T-helper 2 cell (primary cell): ENCODE results near the gene MARK3.

Experiments used
- DNase-seq, 5 experiments: peaks; one replicate each; pipeline versions ENCODE4 v3.0.0 to v3.0.0-alpha.2; 2012 to 2022

The MARK3 gene

DNA sequence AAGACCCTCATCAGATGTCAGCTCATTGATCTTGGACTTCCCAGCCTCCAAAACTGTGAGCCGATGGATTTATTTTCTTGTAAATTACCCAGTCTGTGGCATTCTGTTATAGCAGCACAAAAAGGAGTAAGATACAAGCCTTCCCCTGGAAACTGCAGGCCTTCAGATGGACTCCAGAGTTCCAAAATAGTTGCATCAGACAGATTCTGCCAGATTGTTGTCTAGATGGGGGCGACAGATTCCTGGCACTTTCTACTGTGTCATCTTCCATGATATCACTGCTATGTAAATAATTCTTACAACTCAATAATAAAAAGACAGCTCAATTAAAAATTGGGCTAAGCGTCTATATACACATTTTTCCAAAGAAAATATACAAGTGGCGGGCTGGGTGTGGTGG lies 17.2 kb upstream of the MARK3 start:
- no peak for DNase-seq

DNA sequence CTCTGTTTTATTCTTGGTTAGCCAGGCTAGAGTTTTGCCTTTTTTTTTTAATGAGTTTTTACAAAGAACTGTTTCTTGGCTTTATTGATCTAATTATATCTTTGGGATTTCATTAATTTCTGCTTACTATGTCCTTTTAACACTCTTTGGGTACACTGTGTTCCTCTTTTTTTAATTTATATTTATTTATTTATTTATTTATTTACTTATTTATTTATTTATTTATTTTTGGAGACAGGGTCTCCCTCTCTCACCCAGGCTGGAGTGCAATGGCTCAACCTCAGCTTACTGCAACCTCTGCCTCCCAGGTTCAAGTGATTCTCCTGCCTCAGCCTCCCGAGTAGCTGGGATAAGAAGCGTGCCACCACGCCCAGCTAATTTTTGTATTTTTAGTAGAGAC lies 15.1 kb upstream of the MARK3 start:
- DNase-seq: no peak

DNA sequence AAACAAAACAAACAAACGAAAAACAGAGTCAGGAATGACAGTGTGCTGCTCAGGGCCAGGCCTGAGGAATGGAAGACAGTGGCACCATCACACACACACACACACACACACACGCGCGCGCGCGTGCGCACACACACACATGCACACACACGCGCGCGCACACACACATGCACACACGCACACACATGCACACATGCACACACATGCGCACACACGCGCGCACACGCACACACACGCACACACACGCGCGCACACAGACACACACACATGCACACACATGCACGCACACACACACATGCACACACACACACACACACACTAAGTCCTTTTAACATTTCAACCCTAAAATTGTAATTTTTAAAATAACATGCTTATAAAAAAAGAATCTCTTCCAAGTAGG lies 13.2 kb upstream of the MARK3 start:
- DNase-seq: no peak

DNA sequence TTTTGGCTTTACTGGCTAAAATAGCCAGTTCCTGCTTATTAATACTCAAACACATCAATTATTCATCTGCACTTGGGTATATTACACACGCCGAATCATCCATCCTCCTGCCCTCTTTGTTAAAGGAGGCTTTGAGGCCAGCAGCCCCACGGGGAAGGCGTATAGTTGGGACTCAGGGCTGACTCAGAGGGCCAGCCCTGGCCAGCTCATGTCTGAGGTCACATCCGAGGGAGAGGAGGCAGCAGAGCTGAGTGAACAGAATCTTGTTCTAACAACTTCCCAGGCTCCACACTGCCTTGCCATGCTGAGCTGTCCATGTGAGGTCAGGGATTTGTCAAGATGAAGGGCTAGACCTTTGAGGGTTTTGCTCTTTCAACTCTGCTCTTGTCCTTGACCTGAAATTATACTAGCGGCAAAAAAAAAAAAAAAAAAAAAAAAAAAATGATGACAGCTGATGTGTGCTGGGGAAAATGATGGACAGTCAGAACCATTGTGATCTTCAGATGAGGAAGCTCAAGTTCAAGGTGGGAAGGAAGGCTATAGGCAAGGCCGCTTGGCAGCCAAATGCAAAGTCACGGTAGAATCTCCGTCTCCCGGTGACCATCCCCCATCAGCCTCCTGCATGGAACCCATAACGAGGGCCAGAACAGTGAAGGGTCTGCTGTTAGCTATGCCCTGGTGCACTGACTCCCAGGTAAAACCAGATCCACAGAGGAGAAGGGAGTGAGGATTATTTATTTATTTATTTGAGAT lies 12.5 kb upstream of the MARK3 start:
- DNase-seq: no peak

DNA sequence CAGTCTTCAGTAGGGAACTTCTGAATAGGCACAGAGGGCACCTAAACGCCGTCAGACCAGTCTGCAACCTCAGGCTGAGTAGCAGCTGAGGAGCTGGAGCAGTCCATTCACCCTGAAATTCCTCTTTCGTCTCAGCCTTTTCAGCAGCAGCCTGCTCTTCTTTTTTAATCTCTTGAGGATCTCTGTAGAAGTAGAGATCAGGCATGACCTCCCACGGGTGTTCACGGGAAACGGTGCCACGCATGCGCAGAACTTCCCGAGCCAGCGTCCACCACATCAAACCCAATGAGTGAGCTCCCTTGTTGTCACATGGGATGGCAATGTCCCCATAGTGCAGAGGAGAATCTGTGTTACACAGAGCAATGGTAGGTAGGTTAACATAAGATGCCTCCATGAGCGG lies 11.1 kb upstream of the MARK3 start:
- DNase-seq: no peak

DNA sequence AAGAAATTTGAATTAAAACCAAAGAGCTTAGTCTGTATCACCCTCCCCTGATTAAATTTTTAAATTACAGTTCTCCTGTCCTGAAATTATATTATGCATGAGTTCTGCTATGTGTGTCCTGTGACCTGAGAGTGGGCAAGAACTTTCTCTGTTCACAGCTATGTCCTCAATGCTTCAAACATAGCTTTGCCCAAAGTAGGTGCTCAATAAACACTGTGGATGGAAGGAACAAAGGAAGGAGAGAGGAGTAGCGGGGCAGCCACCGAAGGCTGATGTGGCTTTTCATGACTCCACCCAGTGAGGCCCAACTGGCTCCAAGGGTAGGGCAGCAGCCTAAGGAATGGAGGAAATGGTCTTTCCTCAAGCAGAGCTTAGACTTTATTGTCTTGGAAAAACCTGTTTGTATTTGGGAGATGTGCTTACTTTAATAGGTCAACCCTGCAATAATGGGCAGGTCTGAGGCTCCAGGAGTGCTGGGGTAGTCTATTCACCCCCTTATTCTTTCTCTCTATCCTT lies 7.6 kb upstream of the MARK3 start:
- DNase-seq: no peak

DNA sequence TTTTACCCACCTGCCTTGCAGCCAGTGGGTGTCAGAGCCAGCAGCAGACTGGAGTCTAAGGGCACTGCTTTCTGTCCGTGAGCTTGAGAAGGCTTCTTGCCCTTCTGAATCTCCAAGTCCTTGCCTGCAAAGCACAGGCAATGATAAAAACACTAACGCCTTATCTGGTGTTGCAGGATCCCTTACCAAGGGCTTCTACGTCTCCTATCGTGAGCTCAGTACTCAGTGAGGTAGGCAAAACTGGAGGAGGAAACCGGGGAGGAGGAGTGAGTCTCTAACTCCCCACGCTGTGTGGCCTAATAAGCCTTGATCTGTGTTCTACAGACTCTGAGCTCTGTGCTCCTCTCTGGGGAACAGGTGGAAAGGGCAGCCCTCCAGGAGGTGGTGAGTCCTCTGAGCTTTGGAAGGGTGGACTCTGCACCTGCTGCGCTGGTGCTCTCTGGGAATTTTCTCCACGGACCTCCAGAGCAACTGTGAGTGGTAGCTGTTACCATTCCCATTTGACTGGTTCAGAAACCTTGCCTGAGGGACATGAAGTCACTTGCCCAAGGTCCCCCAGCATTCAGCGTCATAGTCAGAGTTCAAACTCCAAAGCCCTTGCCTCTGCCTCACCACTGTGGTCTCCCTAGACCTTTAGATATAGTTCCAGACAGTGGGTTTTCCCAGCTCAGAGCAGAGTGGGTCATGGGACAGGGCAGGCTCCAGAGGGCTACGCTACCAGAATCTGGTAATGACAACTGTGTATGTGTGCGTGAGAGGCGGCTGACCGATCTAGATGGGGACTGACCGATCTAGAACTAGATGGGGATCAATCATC lies 7.0 kb upstream of the MARK3 start:
- DNase-seq: no peak

DNA sequence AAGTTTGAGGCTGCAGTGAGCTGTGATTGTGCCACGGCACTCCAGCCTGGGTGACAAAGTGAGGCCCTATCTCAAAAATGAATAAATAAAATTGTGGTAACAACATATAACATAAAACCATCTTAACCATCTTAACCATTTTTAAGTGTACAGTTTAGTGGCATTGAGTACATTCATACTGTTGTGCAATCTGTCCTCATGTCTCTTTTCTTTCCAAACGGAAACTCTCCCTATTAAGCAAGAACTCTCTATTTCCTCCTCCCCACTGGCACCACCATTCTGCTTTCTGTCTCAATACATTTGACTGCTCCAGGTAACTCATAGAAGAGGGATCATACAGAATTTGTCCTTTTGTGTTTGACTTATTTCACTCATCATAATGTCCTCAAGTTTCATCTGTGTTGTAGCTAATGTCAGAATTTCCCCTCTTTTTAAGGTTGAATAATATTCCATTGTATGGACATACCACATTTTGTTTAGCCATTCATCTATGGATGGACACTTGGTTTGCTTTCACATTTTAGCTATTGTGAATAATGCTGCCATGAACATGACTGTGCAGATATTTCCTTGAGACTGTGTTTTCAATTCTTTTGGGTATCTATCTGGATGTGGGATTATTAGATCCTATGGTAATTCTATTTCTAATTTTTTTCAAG lies 4.4 kb upstream of the MARK3 start:
- no peak for DNase-seq

DNA sequence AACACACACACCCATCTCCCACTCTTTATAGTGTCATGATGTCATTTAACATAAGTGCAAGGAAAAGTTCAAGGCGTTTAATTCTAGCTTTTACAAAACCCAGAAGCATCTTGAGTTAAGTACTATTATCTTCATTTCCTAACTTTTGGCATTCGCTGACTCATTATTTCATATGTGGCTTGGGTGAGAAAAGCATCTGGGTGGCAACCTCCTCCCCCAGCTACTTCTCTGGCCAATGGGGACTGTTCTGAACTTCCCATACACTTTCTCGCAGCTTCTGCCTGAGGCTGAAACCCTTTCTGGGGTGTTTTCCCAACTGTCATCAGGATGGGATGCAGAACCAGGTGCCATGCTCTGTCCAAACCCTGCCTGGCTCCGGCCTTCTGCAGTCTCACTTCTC lies 2.8 kb upstream of the MARK3 start:
- DNase-seq: peak in 1 of 5 experiments; percentile 29

DNA sequence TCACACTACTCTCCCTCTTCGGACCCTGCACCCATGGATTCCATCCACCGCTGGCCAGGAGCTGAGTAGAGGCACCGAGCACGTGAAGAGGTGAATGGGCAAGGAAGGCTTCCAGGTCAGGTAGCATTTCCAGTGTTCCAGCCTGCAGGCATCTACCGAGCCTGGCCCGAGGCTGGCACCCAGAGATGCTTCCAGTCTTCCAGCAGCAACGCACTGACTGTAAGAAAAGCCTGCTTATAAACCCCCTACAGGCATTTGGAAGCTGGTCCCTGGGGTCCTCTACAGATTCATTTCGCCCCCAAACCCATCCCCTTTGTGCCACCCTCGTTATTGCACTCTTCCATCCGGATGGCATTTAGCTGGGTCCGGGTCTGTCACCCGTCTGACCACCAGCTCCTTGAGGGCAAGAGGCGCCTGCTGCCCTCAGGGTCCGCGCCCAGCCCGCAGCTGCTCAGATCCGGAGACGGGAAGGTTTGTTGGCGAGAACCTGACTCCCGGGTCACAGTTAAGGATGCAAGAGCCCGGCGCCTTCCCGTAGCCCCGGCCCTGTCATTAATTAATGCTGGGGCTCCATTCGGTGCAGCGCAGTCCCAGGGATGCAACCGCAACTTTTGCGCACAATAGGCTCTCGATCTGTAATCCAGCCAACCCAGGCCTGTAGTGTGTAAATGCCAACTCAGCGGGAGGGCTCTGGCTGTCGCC lies 614 bp upstream of the MARK3 start:
- DNase-seq: no peak

DNA sequence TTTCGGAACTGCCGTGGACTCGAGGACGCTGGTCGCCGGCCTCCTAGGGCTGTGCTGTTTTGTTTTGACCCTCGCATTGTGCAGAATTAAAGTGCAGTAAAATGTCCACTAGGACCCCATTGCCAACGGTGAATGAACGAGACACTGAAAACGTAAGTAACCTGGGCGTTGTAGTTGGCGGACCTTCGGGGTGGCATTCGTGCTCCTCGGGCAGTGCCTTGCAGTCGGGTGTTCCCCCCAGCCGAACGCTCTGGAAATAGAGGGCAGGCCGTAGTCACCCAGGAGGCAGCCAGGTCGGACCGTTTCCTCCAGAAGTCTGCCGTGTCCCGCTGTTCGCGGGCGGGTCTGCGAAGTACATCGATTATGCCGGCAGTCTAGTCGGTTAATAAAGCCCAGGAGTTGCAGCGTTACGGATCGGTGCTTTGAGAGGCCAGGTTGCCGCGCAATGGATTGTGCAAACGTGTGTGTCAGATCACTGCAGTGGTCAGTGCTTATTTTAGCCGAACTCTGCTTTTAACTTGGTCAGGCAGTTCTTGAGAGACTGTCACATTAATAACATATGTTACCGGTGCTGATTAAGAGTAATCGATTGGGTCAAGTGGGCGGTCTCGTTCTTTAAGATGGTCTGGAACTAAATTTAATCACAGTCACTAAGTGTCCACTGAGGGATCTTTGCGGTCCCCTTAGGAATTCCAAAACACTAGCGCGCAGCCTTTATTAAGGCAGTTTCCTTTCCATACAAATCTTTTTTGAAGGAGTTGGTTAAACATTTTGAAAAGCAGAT lies 906 bp downstream of the MARK3 start:
- DNase-seq: peak in 2 of 5 experiments; percentile 16 to 53

DNA sequence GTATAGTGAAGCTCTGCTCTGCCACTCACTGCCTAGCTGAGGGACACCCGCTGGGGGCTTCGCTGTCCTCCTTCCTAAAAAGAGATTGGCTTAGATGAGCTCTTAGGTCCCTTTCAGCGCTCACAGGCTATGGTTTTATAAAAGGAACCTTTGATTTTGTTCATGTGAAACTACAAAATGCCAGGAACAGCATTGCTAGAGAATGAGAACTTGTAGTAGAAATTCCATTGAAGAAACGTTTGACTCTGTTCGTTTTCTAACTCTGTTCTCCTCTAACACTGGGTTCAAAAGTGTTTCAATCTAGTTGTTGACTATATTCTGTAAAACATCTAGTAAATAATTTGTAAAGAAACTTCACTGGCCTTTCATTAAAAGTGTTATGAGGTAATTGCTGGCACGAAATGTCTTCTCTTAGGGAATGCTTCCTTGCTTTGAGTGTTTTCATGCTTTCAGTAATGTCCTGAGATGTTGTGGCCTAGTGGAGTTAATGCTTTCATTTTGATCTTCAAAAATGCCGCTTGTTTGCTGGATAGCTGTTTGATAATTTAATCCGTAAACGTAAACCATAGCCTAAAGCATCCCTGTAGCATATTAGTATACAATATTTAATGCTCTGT lies 1.6 kb downstream of the MARK3 start:
- no peak for DNase-seq

DNA sequence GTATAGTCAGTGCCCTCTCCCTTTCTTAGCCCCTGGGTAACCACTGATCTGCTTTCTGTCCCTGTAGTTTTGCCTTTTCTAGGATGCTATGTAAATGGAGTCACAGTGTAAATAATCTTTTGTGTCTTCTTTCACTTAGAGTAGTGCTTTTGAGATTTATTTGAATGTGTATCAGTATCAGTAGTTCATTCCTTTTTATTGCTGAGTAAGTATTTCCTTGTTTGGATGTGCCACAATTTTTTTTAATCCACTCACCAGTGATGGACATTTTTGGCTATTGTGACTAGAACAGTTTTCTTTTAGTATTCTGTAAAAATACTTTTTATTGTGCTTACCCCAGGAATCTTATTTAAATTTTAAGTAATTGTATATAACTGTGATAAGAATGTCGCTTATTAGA lies 3.4 kb downstream of the MARK3 start:
- no peak for DNase-seq

DNA sequence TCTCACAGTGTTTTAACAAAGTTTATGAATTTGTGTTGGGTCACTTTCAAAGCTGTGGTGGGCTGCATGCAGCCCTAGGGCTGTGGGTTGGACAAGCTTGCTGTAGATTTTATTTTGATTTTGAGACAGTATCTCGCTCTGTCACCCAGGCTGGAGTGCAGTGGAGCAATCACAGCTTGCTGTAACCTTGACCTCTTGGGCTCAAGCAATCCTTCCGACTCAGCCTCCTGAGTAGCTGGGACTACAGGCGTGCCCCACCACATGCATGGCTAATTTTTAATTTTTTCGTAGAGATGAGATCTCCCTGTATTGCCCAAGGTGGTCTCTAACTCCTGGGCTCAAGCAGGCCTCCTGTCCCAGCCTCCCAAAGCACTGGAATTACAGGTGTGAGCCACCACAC lies 5.4 kb downstream of the MARK3 start:
- DNase-seq: no peak

DNA sequence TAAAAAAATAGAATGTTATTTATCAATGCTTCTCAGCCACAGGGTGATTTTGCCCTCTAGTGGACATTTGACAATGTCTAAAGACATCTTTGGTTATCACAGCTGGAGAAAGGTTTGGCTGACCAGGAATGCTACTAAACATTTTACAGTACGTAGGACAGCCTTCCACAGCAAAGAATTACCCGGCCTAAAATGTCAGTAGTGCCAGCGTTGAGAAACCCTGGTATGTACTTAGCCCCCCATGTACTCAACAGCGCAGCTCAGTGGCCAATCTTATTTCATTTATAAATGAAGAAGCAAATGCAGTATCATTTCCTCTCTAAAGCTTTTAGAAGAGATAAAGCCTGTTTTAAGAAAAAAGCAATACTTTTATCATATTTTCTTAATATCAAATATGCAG lies 5.8 kb downstream of the MARK3 start:
- peak in 2 of 5 experiments; percentile 29 to 66 for DNase-seq

DNA sequence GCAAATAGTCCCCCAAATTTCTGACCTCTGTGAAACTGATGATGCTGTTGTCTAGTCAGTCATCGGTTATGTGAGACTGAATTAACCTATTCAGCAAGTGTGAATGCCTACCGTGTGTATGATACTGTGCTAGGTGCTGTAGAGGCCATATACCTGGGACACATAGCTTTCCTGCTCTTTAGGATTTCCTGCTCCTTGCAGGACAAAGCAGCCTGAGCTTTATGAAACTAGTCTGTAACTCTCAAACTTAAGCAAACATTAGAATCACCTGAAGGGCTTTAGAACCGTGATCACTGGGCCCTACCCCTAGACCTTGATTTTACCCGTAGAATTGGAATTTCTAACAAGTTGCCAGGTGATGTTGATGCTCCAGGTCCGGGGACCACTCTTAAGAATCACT lies 6.9 kb downstream of the MARK3 start:
- no peak for DNase-seq

DNA sequence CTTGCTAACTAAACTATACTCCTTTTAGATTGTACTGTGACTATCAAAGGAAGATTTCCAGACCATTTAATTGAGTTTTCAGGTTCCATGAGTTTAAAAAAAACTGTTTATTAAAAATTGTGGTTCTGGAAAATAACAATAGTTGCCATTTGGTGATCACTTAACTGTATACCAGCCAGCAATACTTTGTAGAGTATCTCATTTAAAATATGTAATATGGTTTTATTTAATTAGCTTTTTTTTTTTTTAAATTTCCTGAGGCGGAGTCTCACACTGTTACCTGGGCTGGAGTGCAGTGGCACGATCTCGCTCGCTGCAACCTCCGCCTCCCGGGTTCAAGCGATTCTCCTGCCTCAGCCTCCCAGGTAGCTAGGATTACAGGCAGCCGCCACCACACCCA lies 7.4 kb downstream of the MARK3 start:
- DNase-seq: no peak

DNA sequence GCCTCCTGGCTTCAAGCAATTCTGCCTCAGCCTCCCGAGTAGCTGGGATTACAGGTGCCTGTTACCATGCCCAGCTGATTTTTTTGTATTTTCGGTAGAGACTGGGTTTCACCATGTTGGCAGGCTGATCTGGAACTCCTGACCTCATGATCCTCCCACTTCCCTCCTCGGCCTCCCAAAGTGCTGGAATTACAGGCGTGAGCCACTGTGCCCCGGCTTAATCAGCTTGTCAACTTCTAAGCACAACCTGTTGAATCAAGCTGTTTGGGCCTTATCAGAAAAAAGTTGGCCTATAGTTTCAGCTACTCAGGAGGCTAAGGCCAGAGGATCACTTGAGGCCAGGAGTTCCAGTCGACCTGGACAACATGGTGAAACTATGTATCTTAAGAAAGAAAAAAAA lies 7.9 kb downstream of the MARK3 start:
- DNase-seq: no peak

DNA sequence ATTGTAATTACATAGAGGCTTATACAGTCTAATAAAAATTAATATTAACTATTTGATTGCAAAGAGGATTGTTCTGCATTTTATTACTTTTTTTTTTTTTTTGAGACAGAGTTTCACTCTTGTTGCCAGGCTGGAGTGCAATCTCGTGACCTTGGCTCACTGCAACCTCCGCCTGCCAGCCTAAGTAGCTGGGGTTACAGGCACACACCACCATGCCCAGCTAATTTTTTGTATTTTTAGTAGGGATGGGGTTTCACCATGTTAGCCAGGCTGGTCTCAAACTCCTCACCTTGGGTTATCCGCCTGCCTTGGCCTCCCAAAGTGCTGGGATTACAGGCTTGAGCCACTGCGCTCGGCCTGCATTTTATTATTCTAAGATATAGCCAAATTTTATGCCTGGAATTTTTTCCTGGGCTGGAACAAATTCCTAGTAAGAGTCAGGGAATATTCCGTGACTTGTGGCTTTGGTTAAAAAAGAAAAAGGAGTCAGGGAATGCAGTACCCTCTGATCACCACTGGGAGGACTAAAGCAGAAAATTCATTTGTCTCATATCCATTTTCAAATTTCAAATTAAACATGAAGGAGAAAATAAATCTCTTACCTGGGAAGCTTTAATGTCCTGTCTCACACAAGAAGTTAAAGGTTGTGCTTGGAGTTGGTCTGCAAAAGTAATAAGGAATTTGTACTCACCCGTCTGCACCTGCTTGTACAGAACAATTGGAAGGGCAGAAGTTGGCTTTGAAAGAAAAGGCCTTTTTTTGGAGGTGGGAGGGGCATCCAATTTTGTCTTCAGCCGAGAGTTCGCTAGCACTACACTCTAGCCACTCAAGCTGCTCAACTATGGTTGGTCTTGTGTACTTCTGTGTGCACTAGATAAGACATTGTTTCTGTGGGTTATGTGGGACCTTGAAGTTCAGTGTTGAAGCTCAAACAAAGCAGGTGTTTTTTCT lies 8.7 kb downstream of the MARK3 start:
- DNase-seq: peak in 1 of 5 experiments; percentile 60

DNA sequence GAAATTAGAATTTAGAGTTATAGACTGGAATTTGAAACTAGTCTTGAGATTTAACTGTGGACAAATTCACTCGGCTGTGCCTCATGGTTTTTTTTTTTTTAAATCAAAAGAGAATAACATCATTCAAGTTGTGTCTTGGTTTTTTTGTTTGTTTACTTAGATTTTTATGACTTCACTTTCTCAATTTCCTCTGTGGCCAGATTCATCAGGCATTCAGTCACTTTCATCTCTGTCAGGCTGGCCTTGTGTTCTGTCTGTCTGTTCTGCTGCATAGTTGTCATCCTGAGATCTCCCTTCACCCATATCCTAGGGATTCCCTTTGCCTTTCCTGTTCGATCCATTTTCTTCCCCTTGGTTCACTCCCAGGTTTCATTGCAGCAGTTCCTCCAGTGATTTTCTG lies 10.0 kb downstream of the MARK3 start:
- peak in 1 of 5 experiments; percentile 55 for DNase-seq
